ENCODE data around the gene NTSR1. TPM values are rescaled to one million over a fixed set of nuclear protein-coding genes. Genes with fewer than 3 reads are reported as not detected.

The NTSR1 gene
- total RNA-seq, 4 donors from 2014 or later: 1.5 to 23.9 (median 4.7) TPM

DNA sequence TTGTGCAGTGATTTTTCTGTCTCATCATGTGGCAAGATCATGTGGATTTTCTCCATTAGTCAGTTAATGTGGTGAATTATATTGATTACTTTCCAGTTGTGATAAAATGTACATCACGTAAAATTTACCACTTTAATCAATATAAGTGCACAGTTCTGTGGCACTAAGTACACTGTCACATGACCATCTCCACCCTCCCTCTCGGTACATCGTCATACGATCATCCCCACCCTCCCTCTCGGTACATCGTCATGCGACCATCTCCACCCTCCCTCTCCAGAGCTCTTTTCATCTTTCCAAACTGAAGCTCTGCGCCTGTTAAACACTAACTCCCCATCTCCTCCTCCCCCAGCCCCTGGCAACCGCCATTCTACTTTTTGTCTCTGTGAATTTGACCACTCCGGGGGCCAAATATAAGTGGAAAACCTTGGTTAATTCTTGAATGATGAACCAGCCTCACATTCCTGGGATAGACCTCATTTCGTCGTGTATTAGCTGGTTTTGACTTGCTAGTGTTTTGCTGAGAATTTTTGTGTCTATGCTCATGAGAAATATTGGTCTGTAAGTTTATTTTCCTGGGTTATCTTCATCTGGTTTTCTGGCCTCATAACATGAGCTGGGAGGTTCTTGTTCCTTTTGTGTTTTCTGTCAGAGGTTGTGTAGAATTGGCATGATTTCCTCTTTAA, 10.8 kb downstream of the NTSR1 start:
- Histone ChIP-seq H3K27me3 (peaks cover 39% of the 10 kb centered on the region), H3K4me1 (peaks cover 0 to 13% (median 4%) of the 10 kb centered on the region in 4 donors), H3K36me3 (no peaks in the 10 kb centered on the region), H3K27ac (peak overlapping the region in 1 of 4 donors; percentile 22), H3K4me3 (no peak overlapping the region), H3K9me3 (no peaks in the 10 kb centered on the region)
- 76 to 79% methylated on average over 12 of the region's 12 CpGs for WGBS, 2 donors (ENCODE audit: low coverage in 1 of 2)
- no peak for TF ChIP-seq POLR2AphosphoS5 (IDR thresholded peaks at IDR 0.05)
- no peak for TF ChIP-seq EP300 (IDR thresholded peaks at IDR 0.05; ENCODE audit: low read depth)
- TF ChIP-seq POLR2A (IDR thresholded peaks at IDR 0.05): no peak
- TF ChIP-seq, protein P1, sequence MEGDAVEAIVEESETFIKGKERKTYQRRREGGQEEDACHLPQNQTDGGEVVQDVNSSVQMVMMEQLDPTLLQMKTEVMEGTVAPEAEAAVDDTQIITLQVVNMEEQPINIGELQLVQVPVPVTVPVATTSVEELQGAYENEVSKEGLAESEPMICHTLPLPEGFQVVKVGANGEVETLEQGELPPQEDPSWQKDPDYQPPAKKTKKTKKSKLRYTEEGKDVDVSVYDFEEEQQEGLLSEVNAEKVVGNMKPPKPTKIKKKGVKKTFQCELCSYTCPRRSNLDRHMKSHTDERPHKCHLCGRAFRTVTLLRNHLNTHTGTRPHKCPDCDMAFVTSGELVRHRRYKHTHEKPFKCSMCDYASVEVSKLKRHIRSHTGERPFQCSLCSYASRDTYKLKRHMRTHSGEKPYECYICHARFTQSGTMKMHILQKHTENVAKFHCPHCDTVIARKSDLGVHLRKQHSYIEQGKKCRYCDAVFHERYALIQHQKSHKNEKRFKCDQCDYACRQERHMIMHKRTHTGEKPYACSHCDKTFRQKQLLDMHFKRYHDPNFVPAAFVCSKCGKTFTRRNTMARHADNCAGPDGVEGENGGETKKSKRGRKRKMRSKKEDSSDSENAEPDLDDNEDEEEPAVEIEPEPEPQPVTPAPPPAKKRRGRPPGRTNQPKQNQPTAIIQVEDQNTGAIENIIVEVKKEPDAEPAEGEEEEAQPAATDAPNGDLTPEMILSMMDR (IDR thresholded peaks at IDR 0.05): no peak
- no peak for DNase-seq
- in situ Hi-C loops (cut with MboI; ENCODE audit: low pct_ligation_motif_present in 1 of 4, low pct_unique_long_range_greater_than_20kb in 1 of 4, low sequenced_read_pairs in 3 of 4): no loop called here
- intact Hi-C loops (cut with DNase I; ENCODE audit: low total_unique reads): no loop called here

DNA sequence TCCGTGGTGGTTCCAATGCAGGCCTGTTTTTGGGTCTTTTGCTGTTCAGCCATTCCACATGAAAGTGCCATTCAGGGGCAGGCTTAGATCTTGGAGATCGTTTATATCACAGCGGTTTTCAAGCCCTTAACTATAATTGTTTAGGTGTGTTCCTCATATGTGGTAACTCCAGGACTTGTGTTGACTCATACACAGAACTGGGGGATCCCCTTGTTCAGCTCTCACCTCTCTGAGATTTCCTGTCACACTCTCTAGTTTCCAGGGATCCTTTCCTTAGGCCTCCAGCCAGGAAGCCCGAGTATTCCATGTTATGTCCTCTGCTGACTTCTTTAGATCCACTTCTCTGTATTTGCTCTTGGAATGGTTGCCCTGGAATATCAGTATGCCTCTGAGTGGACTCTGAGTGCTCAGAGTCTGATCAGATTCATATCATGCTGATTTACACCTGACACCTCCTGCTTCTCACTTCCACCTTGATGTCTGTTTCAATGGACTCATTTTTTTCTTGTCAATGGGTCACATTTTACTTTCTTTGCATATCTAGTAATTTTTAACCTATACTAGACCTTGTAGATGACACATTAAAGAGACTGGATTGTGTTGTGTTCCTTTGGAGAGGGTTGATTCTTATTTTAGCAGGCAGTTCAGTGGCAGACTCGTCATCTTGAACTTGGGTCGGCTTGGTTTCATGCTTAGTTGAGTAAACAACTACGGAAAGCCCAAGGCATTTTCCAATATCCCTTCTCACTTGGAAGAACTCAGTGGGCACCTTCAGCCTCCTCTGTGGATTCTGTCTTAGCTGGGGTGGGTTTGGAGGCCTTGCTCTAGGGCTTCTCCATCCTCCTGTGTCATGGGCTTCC, 13.1 kb downstream of the NTSR1 start:
- Histone ChIP-seq H3K4me3 (no peak overlapping the region), H3K4me1 (peaks cover 0 to 15% (median 4%) of the 10 kb centered on the region in 4 donors), H3K9me3 (no peaks in the 10 kb centered on the region), H3K36me3 (no peaks in the 10 kb centered on the region), H3K27ac (peak overlapping the region; percentile 15 to 89 (median 82)), H3K27me3 (peaks cover 57% of the 10 kb centered on the region)
- 52 to 76% methylated on average over 4 to 7 of the region's 7 CpGs for WGBS, 2 donors (ENCODE audit: low coverage in 1 of 2)
- in situ Hi-C loops (cut with MboI; ENCODE audit: low pct_ligation_motif_present in 1 of 4, low pct_unique_long_range_greater_than_20kb in 1 of 4, low sequenced_read_pairs in 3 of 4) (no loop called here), intact Hi-C loops (cut with DNase I; ENCODE audit: low total_unique reads) (no loop called here)
- no peak for DNase-seq
- TF ChIP-seq EP300 (IDR thresholded peaks at IDR 0.05; ENCODE audit: low read depth) (no peak), POLR2AphosphoS5 (IDR thresholded peaks at IDR 0.05) (no peak), POLR2A (IDR thresholded peaks at IDR 0.05) (no peak)
- TF ChIP-seq, protein P1 (IDR thresholded peaks at IDR 0.05): no peak

DNA sequence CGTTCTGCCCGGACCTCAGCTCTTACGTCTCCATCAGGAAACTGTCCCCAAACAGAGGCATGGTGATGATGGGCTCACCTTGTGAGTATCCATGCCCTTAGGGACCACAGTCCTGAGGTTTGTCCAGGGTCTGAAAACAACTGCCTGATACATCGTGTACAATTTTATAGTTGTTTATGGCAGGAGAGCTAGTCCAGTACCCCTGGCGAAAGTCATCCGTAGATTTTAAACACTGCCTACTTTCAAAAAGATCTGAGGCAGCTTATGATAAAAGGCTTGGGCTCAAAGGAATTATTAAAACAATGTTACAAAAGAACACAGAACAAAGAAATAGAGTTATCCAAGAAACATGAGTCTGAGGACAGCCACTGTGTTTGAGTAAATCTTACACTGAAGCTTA, 14.0 kb downstream of the NTSR1 start:
- Histone ChIP-seq H3K4me3 (no peak overlapping the region), H3K27me3 (peaks cover 54% of the 10 kb centered on the region)
- TF ChIP-seq EP300 (IDR thresholded peaks at IDR 0.05; ENCODE audit: low read depth): peak; percentile 65
- TF ChIP-seq POLR2A (IDR thresholded peaks at IDR 0.05): no peak
- peak; percentile 46 to 86 (median 58) for TF ChIP-seq POLR2AphosphoS5 (IDR thresholded peaks at IDR 0.05)

DNA sequence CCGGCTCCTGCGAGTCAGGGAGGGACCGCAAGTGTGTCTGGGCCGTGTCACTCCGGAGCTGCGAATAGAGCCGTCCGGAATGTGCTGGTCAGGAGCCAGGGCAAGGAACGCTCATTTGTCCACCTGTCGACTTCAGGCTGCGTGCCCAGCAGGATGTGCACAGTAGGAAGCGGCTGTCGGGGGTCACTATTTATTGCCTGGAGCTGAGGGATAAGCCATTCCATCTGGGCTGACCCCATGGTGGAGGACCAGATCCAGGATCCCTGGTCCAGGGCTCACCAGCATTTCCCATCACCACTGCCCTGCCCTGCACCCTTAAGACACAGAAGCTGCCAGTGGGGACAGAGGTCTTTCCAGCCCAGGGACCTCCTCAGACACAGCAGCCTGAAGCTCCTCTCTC, 14.7 kb downstream of the NTSR1 start:
- peak overlapping the region; percentile 61 to 89 (median 82) for H3K27ac ChIP-seq
- WGBS, 2 donors (ENCODE audit: low coverage in 1 of 2): 53% methylated on average over 12 of the region's 13 CpGs; no CpG with 5 or more reads in 1 of the 2 donors

More for the DNA sequence above, 14.0 kb downstream of the NTSR1 start:
- DNase-seq: no peak
- Histone ChIP-seq H3K9me3 (no peaks in the 10 kb centered on the region), H3K27ac (peak overlapping the region; percentile 48 to 89 (median 82)), H3K36me3 (no peaks in the 10 kb centered on the region), H3K4me1 (peaks cover 0 to 12% (median 4%) of the 10 kb centered on the region in 4 donors)
- WGBS, 2 donors (ENCODE audit: low coverage in 1 of 2): 67 to 79% methylated on average over 2 to 6 of the region's 6 CpGs
- in situ Hi-C loops (cut with MboI; ENCODE audit: low pct_ligation_motif_present in 1 of 4, low pct_unique_long_range_greater_than_20kb in 1 of 4, low sequenced_read_pairs in 3 of 4) (no loop called here), intact Hi-C loops (cut with DNase I; ENCODE audit: low total_unique reads) (no loop called here)

More for the DNA sequence above, 14.7 kb downstream of the NTSR1 start:
- intact Hi-C loops (cut with DNase I; ENCODE audit: low total_unique reads) (no loop called here), in situ Hi-C loops (cut with MboI; ENCODE audit: low pct_ligation_motif_present in 1 of 4, low pct_unique_long_range_greater_than_20kb in 1 of 4, low sequenced_read_pairs in 3 of 4) (no loop called here)
- Histone ChIP-seq H3K36me3 (no peaks in the 10 kb centered on the region), H3K4me1 (peaks cover 0 to 18% (median 4%) of the 10 kb centered on the region in 4 donors), H3K9me3 (no peaks in the 10 kb centered on the region), H3K4me3 (no peak overlapping the region), H3K27me3 (peaks cover 50% of the 10 kb centered on the region)
- DNase-seq: peak; percentile 59
- TF ChIP-seq, protein P1 (IDR thresholded peaks at IDR 0.05): no peak
- TF ChIP-seq POLR2AphosphoS5 (IDR thresholded peaks at IDR 0.05) (peak; percentile 75 to 91 (median 79)), POLR2A (IDR thresholded peaks at IDR 0.05) (no peak), EP300 (IDR thresholded peaks at IDR 0.05; ENCODE audit: low read depth) (peak; percentile 65)
